SH-SY5Y (cell line): ENCODE measurements around the gene RNF141.

Experiments
- GATA2 ChIP-seq: IDR thresholded peaks from 2 replicates; pipeline ENCODE4 v1.6.1; 2011; ENCODE audit warnings: mild to moderate bottlenecking, low read depth, low read length
- GATA3 ChIP-seq: IDR thresholded peaks from 2 replicates; pipeline ENCODE4 v1.6.1; 2011; ENCODE audit warnings: low read depth, mild to moderate bottlenecking, low read length, moderate library complexity

GRCh38 chr11:10480026-10480425, 61.0 kb downstream of the RNF141 start:
- TF ChIP-seq GATA3 (no peak), GATA2 (no peak)
